HG02759 (cell line): Measurements from ENCODE around the gene MORN4.
"Not testable (repeated sequence)": the region's sequence is repeated elsewhere in the genome, so short reads cannot be mapped to it uniquely, and the experiment has no call there.

Source experiments
- ATAC-seq: cut with Tn5 transposase; IDR thresholded peaks from one replicate; pipeline ENCODE4 v1.9.1; 2021; ENCODE audit warnings: mild to moderate bottlenecking, moderate library complexity; ENCODE audit not compliant: unreplicated experiment

The MORN4 gene

GRCh38 chr10:97632949-97633884 is at the start of gene MORN4:
MORN4 (minus strand) TSS chr10:97633500; CDS start chr10:97619653, 13,847 bp downstream.
- peak; percentile 100 for ATAC-seq

GRCh38 chr10:97682042-97682441 is 48.7 kb upstream of the MORN4 start:
- no peak for ATAC-seq

GRCh38 chr10:97679594-97679993 is 46.3 kb upstream of the MORN4 start:
- no peak for ATAC-seq

- peak; percentile 70 for ATAC-seq
Observed at GRCh38 chr10:97676770-97677581, 43.7 kb upstream of the MORN4 start.

- ATAC-seq, result no peak
Observed at GRCh38 chr10:97675222-97675621, 41.9 kb upstream of the MORN4 start.

GRCh38 chr10:97673736-97674525 is 40.6 kb upstream of the MORN4 start:
- ATAC-seq, result no peak

- no peak for ATAC-seq
Observed at GRCh38 chr10:97669571-97669970, 36.3 kb upstream of the MORN4 start.

GRCh38 chr10:97667463-97667862 is 34.2 kb upstream of the MORN4 start:
- ATAC-seq, result no peak

GRCh38 chr10:97666992-97667391 is 33.7 kb upstream of the MORN4 start:
- no peak for ATAC-seq

GRCh38 chr10:97664282-97664850 is 31.1 kb upstream of the MORN4 start:
- ATAC-seq, result no peak

- ATAC-seq, result no peak
Observed at GRCh38 chr10:97659589-97659988, 26.3 kb upstream of the MORN4 start.

- no peak for ATAC-seq
Observed at GRCh38 chr10:97656777-97657176, 23.5 kb upstream of the MORN4 start.

GRCh38 chr10:97651773-97652172 is 18.5 kb upstream of the MORN4 start:
- ATAC-seq, result no peak

GRCh38 chr10:97650726-97651125 is 17.4 kb upstream of the MORN4 start:
- no peak for ATAC-seq

- ATAC-seq, result not testable (repeated sequence)
Observed at GRCh38 chr10:97649405-97649750, 16.1 kb upstream of the MORN4 start.

- ATAC-seq, result peak; percentile 84
Observed at GRCh38 chr10:97648562-97649404, 15.5 kb upstream of the MORN4 start.

GRCh38 chr10:97647556-97647955 is 14.3 kb upstream of the MORN4 start:
- ATAC-seq, result no peak

GRCh38 chr10:97644936-97645335 is 11.6 kb upstream of the MORN4 start:
- no peak for ATAC-seq

GRCh38 chr10:97643441-97643985 is 10.2 kb upstream of the MORN4 start:
- no peak for ATAC-seq
